ENCODE measurements around the gene TES. TPM values are rescaled to one million over a fixed set of nuclear protein-coding genes. Genes with fewer than 3 reads are reported as not detected.

The TES gene
- total RNA-seq, 1 donor from 2014 or later, result 106 TPM

DNA sequence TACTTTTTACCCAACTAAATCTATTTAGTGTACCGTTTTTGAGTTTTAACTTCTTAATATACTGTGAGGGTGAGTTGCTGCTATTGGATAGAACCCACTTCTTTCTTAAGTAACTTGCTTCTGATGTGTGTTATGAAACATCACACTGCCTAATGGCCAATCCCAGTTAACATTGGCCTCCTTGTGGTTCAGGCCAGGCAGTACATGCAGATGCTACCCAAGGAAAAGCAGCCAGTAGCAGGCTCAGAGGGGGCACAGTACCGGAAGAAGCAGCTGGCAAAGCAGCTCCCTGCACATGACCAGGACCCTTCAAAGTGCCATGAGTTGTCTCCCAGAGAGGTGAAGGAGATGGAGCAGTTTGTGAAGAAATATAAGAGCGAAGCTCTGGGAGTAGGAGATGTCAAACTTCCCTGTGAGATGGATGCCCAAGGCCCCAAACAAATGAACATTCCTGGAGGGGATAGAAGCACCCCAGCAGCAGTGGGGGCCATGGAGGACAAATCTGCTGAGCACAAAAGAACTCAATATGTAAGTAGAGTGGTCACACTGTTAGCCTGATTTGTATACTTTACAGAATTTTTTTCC lies 39.7 kb downstream of the TES start:
- DNase-seq, result peak; percentile 82

DNA sequence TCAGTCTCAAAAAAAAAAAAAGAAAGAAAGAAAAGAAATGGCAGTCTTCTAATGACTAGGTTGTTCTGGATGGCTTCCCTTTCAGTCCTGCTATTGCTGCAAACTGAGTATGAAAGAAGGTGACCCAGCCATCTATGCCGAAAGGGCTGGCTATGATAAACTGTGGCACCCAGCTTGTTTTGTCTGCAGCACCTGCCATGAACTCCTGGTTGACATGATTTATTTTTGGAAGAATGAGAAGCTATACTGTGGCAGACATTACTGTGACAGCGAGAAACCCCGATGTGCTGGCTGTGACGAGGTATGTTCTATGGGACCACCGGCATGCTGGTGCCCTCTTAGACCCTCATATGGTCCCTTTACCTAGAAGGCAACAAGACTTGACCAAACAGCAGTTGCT lies 41.3 kb downstream of the TES start:
- no peak for DNase-seq

DNA sequence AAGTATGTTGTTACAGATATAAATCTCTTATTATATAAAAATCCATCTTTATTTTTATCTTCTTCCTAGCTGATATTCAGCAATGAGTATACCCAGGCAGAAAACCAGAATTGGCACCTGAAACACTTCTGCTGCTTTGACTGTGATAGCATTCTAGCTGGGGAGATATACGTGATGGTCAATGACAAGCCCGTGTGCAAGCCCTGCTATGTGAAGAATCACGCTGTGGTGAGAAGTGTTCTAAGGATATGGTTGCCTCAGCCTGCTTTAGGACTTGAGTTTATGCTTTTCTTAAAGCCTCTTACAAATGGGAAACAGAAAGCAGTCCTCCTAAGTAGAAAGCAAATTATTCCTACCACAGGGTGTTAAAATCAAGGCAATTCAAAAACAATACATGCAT lies 41.9 kb downstream of the TES start:
- DNase-seq, result no peak

DNA sequence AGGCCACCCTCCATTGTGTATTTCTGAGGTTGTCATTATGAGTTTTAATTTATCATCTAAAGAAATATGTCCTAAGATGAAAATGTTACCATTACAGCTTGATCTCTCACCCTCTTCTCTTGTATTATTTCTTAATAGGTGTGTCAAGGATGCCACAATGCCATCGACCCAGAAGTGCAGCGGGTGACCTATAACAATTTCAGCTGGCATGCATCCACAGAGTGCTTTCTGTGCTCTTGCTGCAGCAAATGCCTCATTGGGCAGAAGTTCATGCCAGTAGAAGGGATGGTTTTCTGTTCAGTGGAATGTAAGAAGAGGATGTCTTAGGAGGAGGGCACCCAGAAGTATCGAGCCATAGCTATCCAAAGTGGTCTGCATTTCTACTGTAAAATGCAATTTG lies 46.8 kb downstream of the TES start:
- DNase-seq, result no peak

DNA sequence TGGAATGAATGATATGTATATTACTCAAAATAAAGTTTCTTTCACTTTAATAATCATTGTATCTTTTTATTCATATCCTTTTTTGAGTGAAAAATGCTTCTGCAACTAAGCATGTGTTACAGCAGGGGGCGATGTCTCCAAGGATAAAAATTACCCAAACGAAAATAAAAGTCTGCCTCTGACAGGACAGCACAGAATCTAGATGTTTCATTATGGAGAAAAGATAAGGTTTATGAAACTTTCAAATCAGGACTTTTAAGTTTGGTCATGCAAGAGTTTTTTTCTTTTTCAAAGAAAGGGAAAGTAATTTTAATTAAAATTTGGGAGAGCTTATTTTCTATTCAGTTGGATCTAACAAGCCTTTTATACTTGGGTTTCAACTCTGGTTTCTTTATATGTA lies 48.4 kb downstream of the TES start:
- DNase-seq, result peak; percentile 88

DNA sequence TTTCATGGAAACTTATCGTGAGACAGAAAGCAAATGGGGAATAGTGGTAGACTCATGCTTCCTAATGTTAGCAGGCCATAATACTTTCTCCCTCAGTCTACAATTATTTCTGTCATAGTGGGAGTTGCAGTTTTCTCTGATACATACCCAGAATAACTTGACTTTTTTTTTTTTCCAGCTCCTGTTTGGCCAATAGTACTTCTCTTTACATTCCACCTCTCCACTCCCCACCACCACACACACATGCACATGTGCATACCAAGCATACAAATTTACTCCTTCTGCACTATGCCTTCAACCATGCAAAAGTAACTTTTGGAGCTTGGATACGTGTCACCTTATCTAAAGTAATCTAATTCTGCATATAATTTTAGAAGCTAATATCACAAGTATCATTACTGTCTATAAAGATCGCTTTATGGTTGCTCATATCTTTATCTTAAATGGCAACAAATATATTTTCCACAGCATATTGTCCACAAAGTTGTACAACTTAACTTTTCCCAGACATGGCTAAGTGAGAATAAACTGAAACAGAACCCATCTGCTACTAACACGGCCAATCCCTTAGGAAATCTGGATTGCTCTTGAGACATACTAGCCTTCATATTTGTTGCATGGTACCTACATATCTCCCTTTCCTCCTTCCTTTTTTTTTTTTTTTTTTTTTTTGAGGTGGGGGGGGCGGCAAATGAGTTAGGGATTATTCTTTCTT lies 49.0 kb downstream of the TES start:
- DNase-seq, result peak; percentile 30

DNA sequence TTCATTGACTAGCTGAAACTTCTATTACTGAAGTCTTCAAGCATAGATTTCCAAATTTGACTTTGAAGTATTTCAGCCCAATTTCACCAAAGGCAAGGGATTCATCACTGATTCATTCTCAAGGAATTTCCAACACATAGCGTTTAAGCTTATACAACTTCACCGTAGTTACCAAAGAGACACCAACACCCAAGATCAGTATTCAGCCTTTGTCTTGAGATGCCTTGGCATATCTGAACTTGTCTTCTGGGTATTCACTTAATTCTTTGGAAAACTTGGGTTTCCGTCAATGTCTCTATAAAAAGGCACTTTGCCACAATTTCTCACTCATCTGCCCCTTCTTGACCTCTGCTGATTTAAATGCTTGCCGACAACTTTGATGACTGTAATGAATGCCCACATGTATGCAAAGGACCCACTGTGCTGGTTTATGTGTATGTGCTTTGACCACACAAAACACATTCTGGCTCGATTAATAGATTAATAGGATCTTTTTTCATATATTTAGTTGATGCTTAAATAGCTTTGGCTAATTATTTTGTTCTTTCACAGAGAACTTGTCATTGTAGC lies 49.6 kb downstream of the TES start:
- peak; percentile 75 for DNase-seq

DNA sequence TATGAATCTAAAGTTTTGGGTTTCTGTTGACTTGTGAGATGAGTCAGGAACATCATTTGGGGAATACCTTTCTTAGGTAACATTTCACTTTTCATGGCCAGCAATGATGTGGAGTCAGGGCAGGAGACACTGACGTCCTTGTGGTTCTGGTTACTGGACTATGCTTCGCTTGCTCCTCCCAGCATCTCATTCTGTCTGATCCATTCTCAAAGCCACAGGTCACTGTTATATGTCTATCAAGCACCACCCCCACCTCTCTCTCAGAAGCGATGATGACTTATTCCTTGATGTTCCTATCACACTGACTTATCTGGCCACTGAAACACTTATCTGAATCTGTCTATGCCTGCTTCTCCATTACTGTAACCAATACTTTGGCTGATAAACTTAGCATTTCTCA lies 51.6 kb downstream of the TES start:
- DNase-seq, result no peak

DNA sequence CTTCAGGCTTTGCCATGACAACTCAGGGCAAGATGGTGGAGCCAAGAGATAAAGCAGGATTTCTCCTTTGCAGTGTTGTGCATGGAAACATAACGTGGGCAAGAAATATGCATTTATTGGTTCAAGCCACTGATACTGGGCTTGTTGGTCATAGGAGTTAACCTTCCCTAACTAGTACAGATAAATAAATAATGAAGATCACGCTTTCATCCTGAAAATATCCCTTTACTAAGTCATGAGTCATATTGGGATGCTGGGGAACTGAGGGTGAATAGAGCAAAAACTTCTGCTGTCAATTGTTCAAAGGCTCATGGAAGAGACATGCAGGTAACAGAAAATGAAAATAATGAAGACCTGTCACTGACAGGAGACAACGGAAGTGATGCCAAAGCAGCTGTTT lies 55.5 kb downstream of the TES start:
- DNase-seq, result no peak

DNA sequence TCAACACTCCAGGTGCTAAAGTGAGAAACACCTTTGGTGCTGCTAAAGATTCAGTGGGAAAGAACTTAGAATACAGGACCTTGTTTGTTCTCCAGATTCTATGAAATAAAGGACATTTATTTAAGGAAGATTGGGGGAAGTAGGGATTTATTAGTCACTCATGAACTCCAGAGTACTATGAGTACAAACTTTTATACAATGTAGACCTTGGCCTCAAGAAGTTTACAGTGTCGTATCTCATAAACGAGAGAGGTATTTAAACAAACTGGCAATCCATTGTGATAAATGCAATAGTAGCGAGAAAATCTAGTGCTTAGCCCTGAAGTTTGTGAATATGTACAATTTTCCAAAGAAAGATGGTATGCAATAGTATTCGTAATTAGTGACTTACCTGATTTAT lies 59.1 kb downstream of the TES start:
- no peak for DNase-seq

DNA sequence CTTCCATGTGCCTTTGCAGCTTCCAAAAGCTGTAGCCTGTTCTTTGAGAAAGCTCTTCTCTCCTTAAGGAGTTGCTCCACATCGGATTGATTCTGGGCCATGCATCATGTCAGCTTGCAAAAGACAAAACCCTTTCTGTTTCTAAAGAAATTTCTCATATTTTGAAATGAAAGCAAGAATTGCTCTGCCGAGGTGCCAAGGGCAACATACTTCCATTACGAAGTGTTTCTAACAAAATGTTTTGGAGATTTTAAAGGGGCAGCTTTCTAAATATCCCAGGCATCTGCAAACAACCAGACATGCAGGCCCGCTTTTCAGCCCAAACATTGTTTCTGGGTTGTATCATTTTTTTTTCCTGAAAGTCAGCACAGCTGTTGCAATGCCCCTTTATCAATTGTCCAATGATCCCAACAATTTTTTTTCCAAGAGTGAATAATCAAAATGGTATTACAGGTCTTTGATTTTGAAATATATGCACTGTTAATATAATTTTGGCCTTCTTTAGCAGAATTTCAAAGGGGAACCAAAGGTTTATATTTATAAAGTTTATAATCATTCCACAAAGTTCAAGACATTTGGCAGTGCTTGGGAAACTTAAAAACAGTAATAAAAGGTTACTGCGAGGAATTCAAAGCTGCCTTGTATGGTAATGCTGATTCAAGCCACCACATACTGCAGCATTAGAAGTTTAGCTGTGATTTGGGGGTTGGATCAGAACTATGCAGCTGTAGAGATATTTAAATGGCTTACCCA lies 61.0 kb downstream of the TES start:
- peak; percentile 22 for DNase-seq

DNA sequence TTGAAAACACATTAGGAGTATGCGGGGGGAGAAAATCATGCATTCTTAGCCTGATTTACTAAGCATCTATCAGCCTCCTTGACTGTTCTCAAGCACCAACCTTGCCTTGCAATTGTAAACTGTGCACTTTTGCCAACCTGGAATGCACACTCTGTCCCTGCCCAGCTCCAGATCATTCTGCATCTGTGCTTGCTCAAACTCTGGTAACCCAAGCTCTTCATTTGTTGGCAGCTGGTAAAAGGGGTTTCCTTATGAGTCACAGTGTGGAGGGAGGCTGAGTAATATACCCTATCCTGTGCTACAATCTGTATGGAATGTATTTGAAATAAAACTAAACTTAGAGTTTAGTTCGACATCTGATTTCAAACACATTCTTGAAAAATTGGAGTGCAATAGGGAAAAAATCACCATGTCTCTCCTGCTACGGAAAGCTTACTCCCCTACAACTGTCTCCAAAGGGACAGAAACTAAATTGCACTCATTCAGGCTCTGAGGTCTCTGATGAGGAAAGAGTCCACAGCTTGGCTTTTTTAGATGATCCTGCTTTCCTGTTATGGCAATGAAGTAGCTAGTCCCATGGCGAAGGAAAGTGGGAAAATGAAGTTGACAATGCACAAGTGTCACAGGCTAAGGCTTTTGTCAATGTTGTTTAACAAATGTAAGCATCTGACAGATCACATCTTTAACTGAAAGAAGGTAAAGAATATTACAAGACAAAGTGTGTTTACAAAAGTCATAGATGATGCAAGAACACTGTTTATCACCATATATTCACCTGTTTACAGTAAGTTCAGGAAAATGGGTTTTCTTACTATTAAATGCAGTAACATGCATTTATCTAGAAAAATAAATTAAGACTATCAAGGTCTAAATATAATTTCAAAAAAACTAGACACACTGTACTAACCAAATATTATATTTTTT lies 61.9 kb downstream of the TES start:
- DNase-seq, result peak; percentile 95

DNA sequence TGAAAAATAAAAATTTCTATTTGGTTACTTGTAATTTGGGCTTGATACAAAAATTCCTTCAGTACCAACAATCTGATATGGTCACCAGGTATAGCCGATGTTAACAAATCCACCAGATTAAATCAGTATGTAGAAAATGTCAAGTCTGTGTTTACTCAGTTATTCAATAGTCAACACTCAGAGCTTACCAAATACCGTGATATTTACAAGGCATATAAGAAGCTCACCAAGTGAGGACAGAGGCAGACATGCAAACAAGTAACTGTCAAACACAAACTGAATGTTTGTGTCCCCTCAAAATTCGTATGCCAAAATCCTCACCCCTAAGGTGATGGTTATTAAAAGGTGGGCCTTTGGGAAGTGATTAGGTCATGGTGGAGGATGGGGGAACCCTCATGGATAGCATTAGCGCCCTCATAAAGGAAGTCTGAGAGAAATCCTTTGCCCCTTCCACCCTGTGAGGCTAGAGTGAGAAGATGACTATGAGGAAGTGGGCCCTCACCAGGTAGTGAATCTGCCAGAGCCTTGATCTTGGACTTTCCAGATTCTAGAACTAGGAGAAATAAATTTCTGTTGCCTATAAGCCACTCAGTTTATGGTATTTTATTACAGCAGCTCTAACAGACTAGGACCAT lies 63.1 kb downstream of the TES start:
- DNase-seq, result no peak

DNA sequence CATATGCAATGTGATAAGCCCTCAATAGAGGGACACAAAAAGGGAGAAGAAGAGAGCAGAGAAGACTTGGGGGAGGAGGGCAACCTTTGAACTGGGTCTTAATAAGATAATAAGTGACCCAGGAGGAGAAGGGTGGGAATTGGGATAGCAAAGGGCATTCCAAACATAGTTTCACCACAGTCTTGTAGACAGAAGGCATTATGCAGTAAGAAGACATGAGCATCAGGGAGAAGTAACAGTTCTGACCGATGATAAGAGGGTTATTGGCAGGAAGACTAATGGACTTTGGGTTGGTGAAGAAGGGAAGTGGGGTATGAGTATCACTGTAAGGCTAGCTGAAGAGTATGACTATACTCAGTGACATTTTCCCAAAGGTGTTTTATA lies 63.6 kb downstream of the TES start:
- no peak for DNase-seq

DNA sequence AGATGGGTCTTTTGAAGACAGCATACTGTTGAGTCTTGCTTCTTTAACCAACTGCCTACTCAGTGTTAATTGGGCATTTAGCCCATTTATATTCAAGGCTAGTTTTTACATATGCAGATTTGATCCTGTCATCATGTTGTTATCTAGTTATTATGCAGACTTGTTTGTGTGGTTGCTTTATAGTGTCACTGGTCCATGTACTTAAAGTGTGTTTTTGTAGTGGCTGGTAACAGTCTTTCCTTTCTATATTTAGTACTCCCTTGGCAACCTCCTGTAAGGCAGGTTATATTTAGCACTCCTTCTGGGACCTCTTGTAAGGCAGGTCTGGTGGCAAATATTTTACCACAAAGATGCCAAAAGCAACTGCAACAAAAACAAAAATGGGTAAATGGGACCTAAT lies 66.7 kb downstream of the TES start:
- DNase-seq, result no peak

DNA sequence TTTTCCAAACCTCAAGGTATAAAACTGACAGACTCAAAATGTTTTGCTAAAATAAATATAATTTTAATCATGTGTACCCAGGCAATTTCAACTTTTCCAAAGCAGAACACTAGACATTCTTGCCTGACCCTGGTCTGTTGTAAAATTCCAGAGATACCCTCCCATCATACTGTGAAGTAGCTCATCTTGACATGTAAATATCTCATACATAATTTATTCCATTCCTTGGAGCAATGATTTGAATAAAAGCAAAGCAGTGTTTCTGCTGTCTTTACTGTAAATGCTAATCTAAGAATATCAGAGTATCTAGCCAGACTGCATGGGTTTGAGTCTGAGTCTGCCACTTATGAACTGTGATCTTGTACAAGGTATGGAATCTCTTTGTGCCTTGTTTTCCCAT lies 68.9 kb downstream of the TES start:
- DNase-seq, result no peak

DNA sequence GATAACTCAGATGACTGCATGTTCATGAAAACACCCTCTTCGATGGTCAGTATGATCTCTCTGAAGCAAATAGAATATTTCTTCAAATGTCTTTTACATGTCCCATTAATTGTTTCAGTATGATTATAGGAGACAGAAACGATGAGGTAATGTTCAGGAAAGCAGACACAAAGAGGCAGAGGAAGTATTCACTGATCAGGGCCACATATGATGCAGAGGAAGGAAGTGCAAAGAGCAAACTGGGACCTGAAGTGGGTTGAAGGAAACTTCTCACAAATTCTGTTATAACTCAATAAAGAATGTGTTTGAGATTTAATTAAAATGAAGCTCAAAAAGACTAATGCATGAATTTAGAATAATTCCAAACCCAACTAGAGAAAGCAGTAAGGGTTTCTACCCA lies 70.5 kb downstream of the TES start:
- peak; percentile 84 for DNase-seq

DNA sequence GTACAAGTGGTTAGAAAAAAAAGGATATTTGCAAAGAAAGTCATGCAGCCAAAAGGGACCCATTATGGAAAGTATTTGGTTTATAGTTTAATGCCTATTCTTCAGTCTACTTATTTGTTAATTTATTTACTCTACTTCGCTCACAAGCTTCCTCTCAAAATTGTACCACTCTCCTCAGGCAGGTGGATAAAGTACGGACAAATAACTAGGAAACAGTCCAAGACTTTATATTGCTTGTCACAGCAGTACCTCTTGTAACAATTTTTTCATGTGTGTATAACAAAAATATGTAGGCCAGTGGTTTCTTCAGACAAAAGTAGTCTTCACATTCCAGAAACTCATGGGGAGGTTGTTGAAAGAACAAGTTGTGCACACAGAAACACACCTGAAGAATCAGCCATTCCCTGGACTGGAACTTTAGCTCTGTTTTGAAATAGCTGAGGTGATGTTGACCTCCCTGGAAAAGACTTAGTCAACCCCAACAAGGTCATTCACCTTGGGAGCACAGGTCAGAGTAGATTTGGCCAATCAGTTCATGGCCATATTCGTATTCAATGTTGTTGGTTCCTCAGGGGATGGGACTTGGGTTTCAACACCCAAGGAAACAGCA lies 73.4 kb downstream of the TES start:
- DNase-seq, result no peak

DNA sequence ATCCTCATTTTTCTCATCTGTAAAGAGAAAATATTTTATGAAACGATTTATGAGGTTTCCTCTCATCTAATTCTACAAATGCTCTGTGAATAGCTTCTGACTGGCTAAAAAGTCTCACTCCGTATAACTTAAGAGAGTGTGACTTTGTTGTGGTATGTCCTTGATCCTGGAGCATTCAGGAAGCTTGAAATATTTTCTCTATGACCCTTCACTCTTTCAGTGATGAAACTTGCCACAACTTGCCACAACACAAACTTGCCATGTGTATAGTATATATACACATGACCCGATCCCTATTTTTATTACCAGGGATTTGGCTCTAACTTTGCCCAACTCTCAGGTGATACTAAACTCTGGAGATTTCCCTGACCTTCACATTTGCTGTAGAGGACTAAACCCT lies 74.1 kb downstream of the TES start:
- DNase-seq, result no peak

DNA sequence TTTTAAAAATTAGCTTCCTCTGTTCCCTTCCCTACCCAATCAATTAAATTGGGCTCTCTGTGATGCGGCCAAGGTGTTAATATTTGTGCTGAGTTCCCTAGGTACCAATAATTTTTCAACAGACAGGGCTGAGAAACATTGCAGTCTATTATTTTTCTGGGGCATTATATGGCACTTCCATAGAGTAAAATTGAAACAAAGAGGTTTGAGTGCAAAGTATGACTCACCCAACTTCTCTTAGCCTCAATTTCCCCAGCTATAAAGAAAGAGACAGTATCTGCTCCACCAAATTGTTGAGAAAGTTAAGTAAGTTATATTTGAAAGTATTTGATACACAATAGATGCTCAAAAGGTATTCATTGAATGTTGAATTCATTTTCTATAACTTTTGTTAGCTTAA lies 74.9 kb downstream of the TES start:
- no peak for DNase-seq

DNA sequence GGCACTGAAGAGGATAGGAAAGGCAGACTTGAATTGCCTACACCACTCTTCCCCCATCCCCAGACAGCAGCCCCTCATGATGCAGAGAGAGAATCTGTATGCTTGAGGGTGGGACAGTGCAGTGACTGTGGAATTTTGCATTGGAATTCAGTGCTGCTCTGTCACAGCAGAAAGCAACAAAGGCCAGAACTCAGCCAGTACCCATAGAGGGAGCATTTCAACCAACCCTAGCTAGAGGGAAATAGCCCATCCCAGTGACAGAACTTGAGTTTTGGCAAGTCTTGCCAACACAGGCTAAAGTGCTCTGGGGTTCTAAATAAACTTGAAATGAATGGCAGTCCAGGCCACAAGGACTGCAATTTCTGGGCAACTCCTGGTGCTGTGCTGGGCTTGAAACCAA lies 80.4 kb downstream of the TES start:
- DNase-seq, result no peak

DNA sequence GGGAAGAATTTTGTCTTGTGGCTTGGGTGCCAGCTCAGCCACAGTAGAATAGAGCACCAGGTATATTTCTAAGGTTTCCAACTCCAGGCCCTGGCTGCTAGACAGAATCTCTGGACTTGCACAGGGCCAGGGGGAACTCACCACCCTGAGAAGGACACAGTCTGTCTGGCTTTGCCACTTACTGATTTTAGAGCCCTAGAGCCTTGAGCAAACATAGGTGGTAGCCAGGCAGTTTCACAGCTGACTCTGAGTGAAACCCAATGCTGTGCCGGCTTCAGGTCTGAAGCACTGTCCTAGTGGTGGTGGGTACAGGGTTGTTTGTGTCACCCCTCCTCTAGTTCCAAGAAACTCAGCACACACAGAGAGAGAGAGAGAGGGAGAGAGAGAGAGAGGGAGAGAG lies 81.6 kb downstream of the TES start:
- DNase-seq, result no peak
